HG02623 (cell line): ENCODE results near the gene KDM4B.

Experiments
- ATAC-seq: cut with Tn5 transposase; IDR thresholded peaks from one replicate; pipeline ENCODE4 v1.9.1; 2021; ENCODE audit warnings: moderate library complexity; ENCODE audit not compliant: unreplicated experiment

KDM4B gene

GRCh38 chr19:4984106-4984380, 15.1 kb downstream of the KDM4B start:
- ATAC-seq, result no peak

- no peak for ATAC-seq
Measured at GRCh38 chr19:4984438-4984990, 15.6 kb downstream of the KDM4B start.

GRCh38 chr19:4985551-4985991, 16.7 kb downstream of the KDM4B start:
- ATAC-seq, result no peak

- no peak for ATAC-seq
Measured at GRCh38 chr19:4986056-4986455, 17.1 kb downstream of the KDM4B start.

GRCh38 chr19:4986471-4986891, 17.6 kb downstream of the KDM4B start:
- ATAC-seq, result no peak

- no peak for ATAC-seq
Measured at GRCh38 chr19:4987256-4987655, 18.3 kb downstream of the KDM4B start.

- no peak for ATAC-seq
Measured at GRCh38 chr19:4987692-4988370, 18.9 kb downstream of the KDM4B start.

GRCh38 chr19:4988770-4989251, 19.9 kb downstream of the KDM4B start:
- no peak for ATAC-seq

- ATAC-seq, result no peak
Measured at GRCh38 chr19:4990306-4990705, 21.4 kb downstream of the KDM4B start.

- ATAC-seq, result no peak
Measured at GRCh38 chr19:4991538-4991937, 22.6 kb downstream of the KDM4B start.

- ATAC-seq, result no peak
Measured at GRCh38 chr19:4991996-4992698, 23.2 kb downstream of the KDM4B start.

- ATAC-seq, result no peak
Measured at GRCh38 chr19:4993683-4994082, 24.8 kb downstream of the KDM4B start.

- ATAC-seq, result no peak
Measured at GRCh38 chr19:4996701-4997100, 27.8 kb downstream of the KDM4B start.

GRCh38 chr19:4997297-4997696, 28.4 kb downstream of the KDM4B start:
- ATAC-seq, result no peak

- no peak for ATAC-seq
Measured at GRCh38 chr19:5000120-5000611, 31.3 kb downstream of the KDM4B start.

GRCh38 chr19:5001615-5002014, 32.7 kb downstream of the KDM4B start:
- no peak for ATAC-seq

- no peak for ATAC-seq
Measured at GRCh38 chr19:5002143-5002542, 33.2 kb downstream of the KDM4B start.

GRCh38 chr19:5003781-5004180, 34.9 kb downstream of the KDM4B start:
- ATAC-seq, result no peak

- no peak for ATAC-seq
Measured at GRCh38 chr19:5005096-5005495, 36.2 kb downstream of the KDM4B start.

GRCh38 chr19:5006201-5006600, 37.3 kb downstream of the KDM4B start:
- ATAC-seq, result no peak

- ATAC-seq, result no peak
Measured at GRCh38 chr19:5006821-5007220, 37.9 kb downstream of the KDM4B start.
